ENCODE results near the gene MICAL1.

Gene MICAL1

GRCh38 chr6:109448615-109449014 is 7.0 kb downstream of the MICAL1 start:
- Histone ChIP-seq H3K4me3 (ENCODE audit: severe bottlenecking) (no peak overlapping the region), H3K4me1 (ENCODE audit: insufficient read depth, poor library complexity, severe bottlenecking) (no peaks in the 10 kb centered on the region), H3K27ac (ENCODE audit: poor library complexity, severe bottlenecking) (no peak overlapping the region), H3K9me3 (ENCODE audit: severe bottlenecking) (no peaks in the 10 kb centered on the region), H3K27me3 (ENCODE audit: insufficient read depth, poor library complexity, severe bottlenecking) (no peaks in the 10 kb centered on the region), H3K36me3 (ENCODE audit: low read depth) (peaks cover 13% of the 10 kb centered on the region; the same call in 1 of the 2 replicates)
- ATAC-seq (ENCODE audit: low read depth) (no peak; the same call in 2 of the 3 replicates), DNase-seq (ENCODE audit: low spot score) (no peak)
- TF ChIP-seq, protein P1, sequence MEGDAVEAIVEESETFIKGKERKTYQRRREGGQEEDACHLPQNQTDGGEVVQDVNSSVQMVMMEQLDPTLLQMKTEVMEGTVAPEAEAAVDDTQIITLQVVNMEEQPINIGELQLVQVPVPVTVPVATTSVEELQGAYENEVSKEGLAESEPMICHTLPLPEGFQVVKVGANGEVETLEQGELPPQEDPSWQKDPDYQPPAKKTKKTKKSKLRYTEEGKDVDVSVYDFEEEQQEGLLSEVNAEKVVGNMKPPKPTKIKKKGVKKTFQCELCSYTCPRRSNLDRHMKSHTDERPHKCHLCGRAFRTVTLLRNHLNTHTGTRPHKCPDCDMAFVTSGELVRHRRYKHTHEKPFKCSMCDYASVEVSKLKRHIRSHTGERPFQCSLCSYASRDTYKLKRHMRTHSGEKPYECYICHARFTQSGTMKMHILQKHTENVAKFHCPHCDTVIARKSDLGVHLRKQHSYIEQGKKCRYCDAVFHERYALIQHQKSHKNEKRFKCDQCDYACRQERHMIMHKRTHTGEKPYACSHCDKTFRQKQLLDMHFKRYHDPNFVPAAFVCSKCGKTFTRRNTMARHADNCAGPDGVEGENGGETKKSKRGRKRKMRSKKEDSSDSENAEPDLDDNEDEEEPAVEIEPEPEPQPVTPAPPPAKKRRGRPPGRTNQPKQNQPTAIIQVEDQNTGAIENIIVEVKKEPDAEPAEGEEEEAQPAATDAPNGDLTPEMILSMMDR (IDR thresholded peaks at IDR 0.05; ENCODE audit: poor library complexity, severe bottlenecking): no peak

- Histone ChIP-seq H3K4me3 (ENCODE audit: severe bottlenecking) (no peak overlapping the region), H3K4me1 (ENCODE audit: insufficient read depth, poor library complexity, severe bottlenecking) (no peaks in the 10 kb centered on the region), H3K27me3 (ENCODE audit: insufficient read depth, poor library complexity, severe bottlenecking) (no peaks in the 10 kb centered on the region), H3K27ac (ENCODE audit: poor library complexity, severe bottlenecking) (no peak overlapping the region), H3K9me3 (ENCODE audit: severe bottlenecking) (no peaks in the 10 kb centered on the region), H3K36me3 (ENCODE audit: low read depth) (peaks cover 18% of the 10 kb centered on the region)
- ATAC-seq (ENCODE audit: low read depth) (no peak), DNase-seq (ENCODE audit: low spot score) (no peak)
- TF ChIP-seq, protein P1 (IDR thresholded peaks at IDR 0.05; ENCODE audit: poor library complexity, severe bottlenecking): no peak
Observed at GRCh38 chr6:109447878-109448555, 7.6 kb downstream of the MICAL1 start.

DNA sequence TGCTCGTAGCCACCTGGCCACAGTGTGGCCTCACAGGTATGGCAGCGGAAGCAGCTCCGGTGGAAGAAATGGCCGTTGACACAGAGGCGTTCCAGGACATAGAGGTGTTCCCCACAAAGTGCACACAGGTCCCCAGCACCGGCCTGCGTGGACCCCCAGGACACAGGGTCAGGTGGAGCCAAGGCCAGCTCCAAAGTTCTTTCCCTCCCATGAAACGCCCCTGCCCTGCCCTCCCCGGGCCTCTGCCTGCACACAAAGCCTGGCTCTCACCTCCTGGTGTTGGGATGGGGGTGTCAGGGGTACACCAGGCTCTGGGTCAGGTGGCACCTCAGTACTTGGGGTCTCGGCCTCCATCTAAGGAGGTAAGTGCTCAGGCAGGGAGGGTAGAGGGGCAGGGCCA is 8.5 kb downstream of the MICAL1 start:
- Histone ChIP-seq H3K27ac (ENCODE audit: poor library complexity, severe bottlenecking) (no peak overlapping the region), H3K9me3 (ENCODE audit: severe bottlenecking) (no peaks in the 10 kb centered on the region), H3K4me1 (ENCODE audit: insufficient read depth, poor library complexity, severe bottlenecking) (no peaks in the 10 kb centered on the region), H3K4me3 (ENCODE audit: severe bottlenecking) (no peak overlapping the region), H3K27me3 (ENCODE audit: insufficient read depth, poor library complexity, severe bottlenecking) (no peaks in the 10 kb centered on the region), H3K36me3 (ENCODE audit: low read depth) (peaks cover 23% of the 10 kb centered on the region)
- DNase-seq (ENCODE audit: low spot score) (no peak), ATAC-seq (ENCODE audit: low read depth) (no peak)
- TF ChIP-seq, protein P1 (IDR thresholded peaks at IDR 0.05; ENCODE audit: poor library complexity, severe bottlenecking): no peak

- Histone ChIP-seq H3K36me3 (ENCODE audit: low read depth) (peaks cover 22% of the 10 kb centered on the region), H3K4me3 (ENCODE audit: severe bottlenecking) (no peak overlapping the region), H3K4me1 (ENCODE audit: insufficient read depth, poor library complexity, severe bottlenecking) (no peaks in the 10 kb centered on the region), H3K27me3 (ENCODE audit: insufficient read depth, poor library complexity, severe bottlenecking) (no peaks in the 10 kb centered on the region), H3K27ac (ENCODE audit: poor library complexity, severe bottlenecking) (no peak overlapping the region), H3K9me3 (ENCODE audit: severe bottlenecking) (no peaks in the 10 kb centered on the region)
- no peak for DNase-seq (ENCODE audit: low spot score)
- TF ChIP-seq, protein P1 (IDR thresholded peaks at IDR 0.05; ENCODE audit: poor library complexity, severe bottlenecking): no peak
- ATAC-seq (ENCODE audit: low read depth): no peak
Observed at GRCh38 chr6:109446541-109446940, 9.0 kb downstream of the MICAL1 start.

- Histone ChIP-seq H3K36me3 (ENCODE audit: low read depth) (peaks cover 22% of the 10 kb centered on the region), H3K27ac (ENCODE audit: poor library complexity, severe bottlenecking) (no peak overlapping the region), H3K27me3 (ENCODE audit: insufficient read depth, poor library complexity, severe bottlenecking) (no peaks in the 10 kb centered on the region), H3K4me1 (ENCODE audit: insufficient read depth, poor library complexity, severe bottlenecking) (no peaks in the 10 kb centered on the region), H3K4me3 (ENCODE audit: severe bottlenecking) (no peak overlapping the region), H3K9me3 (ENCODE audit: severe bottlenecking) (no peaks in the 10 kb centered on the region)
- no peak for DNase-seq (ENCODE audit: low spot score)
- ATAC-seq (ENCODE audit: low read depth): no peak
- TF ChIP-seq, protein P1 (IDR thresholded peaks at IDR 0.05; ENCODE audit: poor library complexity, severe bottlenecking): no peak
Observed at GRCh38 chr6:109446072-109446471, 9.5 kb downstream of the MICAL1 start.
